DOHH2 (cell line): ENCODE results near the gene SEMA4C.

Source experiments
- H3F3A ChIP-seq: fragments of 200-600 bp; sonication (generic), shearing (Covaris generic); 2 replicates; pipeline ENCODE4 v1.6.0; 2016; ENCODE audit warnings: antibody characterized with exemption, mild to moderate bottlenecking; ENCODE audit not compliant: control insufficient read depth, insufficient read depth
- H3K27ac ChIP-seq: fragments of 200-600 bp; sonication (generic); 2 replicates; pipeline ENCODE4 v1.5.1; 2014; ENCODE audit warnings: low read depth, mild to moderate bottlenecking, low read length, moderate library complexity
- H3K27me3 ChIP-seq: fragments of 200-600 bp; sonication (generic); 2 replicates; pipeline ENCODE4 v1.6.1; 2014; ENCODE audit warnings: mild to moderate bottlenecking, low read length, mixed read lengths; ENCODE audit not compliant: control insufficient read depth
- H3K36me3 ChIP-seq: fragments of 200-600 bp; sonication (generic); 2 replicates; pipeline ENCODE4 v1.6.1; 2014; ENCODE audit warnings: mild to moderate bottlenecking, low read length, moderate library complexity, mixed read lengths; ENCODE audit not compliant: control insufficient read depth
- H3K4me1 ChIP-seq: fragments of 200-600 bp; sonication (generic); 2 replicates; pipeline ENCODE4 v1.6.1; 2014; ENCODE audit warnings: mild to moderate bottlenecking, low read length, mixed read lengths; ENCODE audit not compliant: control insufficient read depth
- H3K4me2 ChIP-seq: fragments of 200-600 bp; sonication (generic); 2 replicates; pipeline ENCODE4 v1.6.0; 2014; ENCODE audit warnings: mild to moderate bottlenecking, low read length, moderate library complexity
- H3K4me3 ChIP-seq: fragments of 200-600 bp; sonication (generic); 2 replicates; pipeline ENCODE4 v1.5.1; 2014; ENCODE audit warnings: mild to moderate bottlenecking, low read length, mixed read lengths
- H3K79me2 ChIP-seq: fragments of 200-600 bp; sonication (generic); 2 replicates; pipeline ENCODE4 v1.6.1; 2014; ENCODE audit warnings: mild to moderate bottlenecking, low read length, mixed read lengths; ENCODE audit not compliant: control insufficient read depth
- H3K9me2 ChIP-seq: fragments of 200-600 bp; sonication (generic); replicated peaks from 2 replicates; pipeline ENCODE4 v1.6.1; 2014; ENCODE audit warnings: mild to moderate bottlenecking, low read length, mixed read lengths; ENCODE audit not compliant: control insufficient read depth
- H3K9me3 ChIP-seq: fragments of 200-600 bp; sonication (generic); 2 replicates; pipeline ENCODE4 v1.6.1; 2014; ENCODE audit warnings: antibody characterized with exemption, low read length, mixed read lengths; ENCODE audit not compliant: control insufficient read depth, insufficient read depth
- H4K20me1 ChIP-seq: fragments of 200-600 bp; sonication (generic); 2 replicates; pipeline ENCODE4 v1.6.0; 2014; ENCODE audit warnings: low read depth, mild to moderate bottlenecking, antibody characterized with exemption, low read length, moderate library complexity; ENCODE audit not compliant: control insufficient read depth, insufficient read depth
- CTCF ChIP-seq: fragments of 200-600 bp; sonication (generic); IDR thresholded peaks from one replicate; pipeline ENCODE4 v1.5.1; 2014; ENCODE audit warnings: antibody characterized with exemption, mild to moderate bottlenecking, low read depth, low read length; ENCODE audit not compliant: poor library complexity, severe bottlenecking
- EZH2phosphoT487 ChIP-seq: fragments of 200-600 bp; sonication (generic); IDR thresholded peaks from 2 replicates; pipeline ENCODE4 v1.6.1; 2017; ENCODE audit warnings: borderline replicate concordance, mild to moderate bottlenecking, antibody characterized with exemption, low read length, moderate library complexity, mixed read lengths

SEMA4C gene

GRCh38 chr2:96842600-96842999 lies 27.3 kb downstream of the SEMA4C start:
- Histone ChIP-seq H4K20me1 (no peaks in the 10 kb centered on the region), H3K9me2 (no peaks in the 10 kb centered on the region), H3K4me3 (no peak overlapping the region), H3K4me2 (no peak overlapping the region), H3F3A (no peaks in the 10 kb centered on the region), H3K27ac (no peak overlapping the region), H3K27me3 (no peaks in the 10 kb centered on the region), H3K9me3 (no peaks in the 10 kb centered on the region), H3K36me3 (peaks cover 4% of the 10 kb centered on the region), H3K4me1 (peaks cover 17% of the 10 kb centered on the region), H3K79me2 (no peaks in the 10 kb centered on the region)
- TF ChIP-seq CTCF: no peak
- no peak for TF ChIP-seq EZH2phosphoT487

GRCh38 chr2:96841701-96842495 lies 28.0 kb downstream of the SEMA4C start:
- H3K4me2 ChIP-seq: no peak overlapping the region
- peaks cover 17% of the 10 kb centered on the region for H3K4me1 ChIP-seq
- no peak overlapping the region for H3K27ac ChIP-seq
- no peak overlapping the region for H3K4me3 ChIP-seq
- peaks cover 2% of the 10 kb centered on the region; the same call in 1 of the 2 replicates for H3K36me3 ChIP-seq
- no peaks in the 10 kb centered on the region for H3K9me3 ChIP-seq
- no peaks in the 10 kb centered on the region for H3F3A ChIP-seq
- no peaks in the 10 kb centered on the region for H3K79me2 ChIP-seq
- H4K20me1 ChIP-seq: no peaks in the 10 kb centered on the region
- no peaks in the 10 kb centered on the region for H3K27me3 ChIP-seq
- no peak for TF ChIP-seq EZH2phosphoT487
- no peak for TF ChIP-seq CTCF
- H3K9me2 ChIP-seq: no peaks in the 10 kb centered on the region

GRCh38 chr2:96839875-96840850 lies 29.7 kb downstream of the SEMA4C start:
- no peaks in the 10 kb centered on the region for H3K79me2 ChIP-seq
- no peak overlapping the region for H3K27ac ChIP-seq
- H3K9me2 ChIP-seq: no peaks in the 10 kb centered on the region
- H3K4me2 ChIP-seq: peak overlapping the region; percentile 40
- H3K27me3 ChIP-seq: no peaks in the 10 kb centered on the region
- H3F3A ChIP-seq: no peaks in the 10 kb centered on the region
- H3K36me3 ChIP-seq: peaks cover under 1% of the 10 kb centered on the region
- peak overlapping the region; percentile 42 for H3K4me3 ChIP-seq
- no peak for TF ChIP-seq CTCF
- TF ChIP-seq EZH2phosphoT487: no peak
- no peaks in the 10 kb centered on the region for H4K20me1 ChIP-seq
- H3K9me3 ChIP-seq: no peaks in the 10 kb centered on the region
- peaks cover 17% of the 10 kb centered on the region for H3K4me1 ChIP-seq
